HepG2 (cell line): ENCODE data around the gene C20orf204. TPM values are rescaled to one million over a fixed set of nuclear protein-coding genes. Genes with fewer than 3 reads are reported as not detected.

ENCODE experiments used
- CENPX ChIP-seq: sonication (generic); formaldehyde crosslinking; IDR thresholded peaks from 2 replicates; pipeline ENCODE4 v1.9.0; 2021; ENCODE audit warnings: mild to moderate bottlenecking, missing genetic modification reagents, moderate library complexity
- FOSL2 ChIP-seq: sonication (generic); formaldehyde crosslinking; IDR thresholded peaks from 2 replicates; pipeline ENCODE4 v1.4.0; 2020; ENCODE audit warnings: missing genetic modification reagents
- KDM2A ChIP-seq: sonication (generic); formaldehyde crosslinking; IDR thresholded peaks from 2 replicates; pipeline ENCODE4 v1.4.0; 2020; ENCODE audit warnings: low read depth, missing genetic modification reagents, borderline replicate concordance
- KLF16 ChIP-seq, 2 experiments: sonication (generic) in 1 of 2; formaldehyde crosslinking in 1 of 2; IDR thresholded peaks; 2 replicates each; pipeline versions ENCODE4 v1.6.1 to v1.8.0; 2016 to 2023; ENCODE audit warnings: missing genetic modification reagents in 2 of 2, missing compliant biosample characterization in 1 of 2
- MED1 ChIP-seq: sonication (generic); formaldehyde crosslinking; IDR thresholded peaks from 2 replicates; pipeline ENCODE4 v1.4.0; 2020; ENCODE audit warnings: missing genetic modification reagents
- NFIB ChIP-seq: sonication (generic); formaldehyde crosslinking; IDR thresholded peaks from 2 replicates; pipeline ENCODE4 v1.9.0; 2021; ENCODE audit warnings: missing genetic modification reagents, mild to moderate bottlenecking, borderline replicate concordance
- NKX3-1 ChIP-seq: sonication (generic); formaldehyde crosslinking; IDR thresholded peaks from 2 replicates; pipeline ENCODE4 v1.5.0; 2020; ENCODE audit warnings: missing genetic modification reagents
- TMF1 ChIP-seq: sonication (generic); formaldehyde crosslinking; IDR thresholded peaks from 2 replicates; pipeline ENCODE4 v1.8.1; 2022; ENCODE audit warnings: low read depth, missing genetic modification reagents
- ZNF234 ChIP-seq: sonication (generic); formaldehyde crosslinking; conservative IDR thresholded peaks from 2 replicates; pipeline ENCODE4 v1.5.1; 2020; ENCODE audit warnings: mild to moderate bottlenecking, missing genetic modification reagents
- ZNF431 ChIP-seq: sonication (generic); formaldehyde crosslinking; IDR thresholded peaks from 2 replicates; pipeline ENCODE4 v1.9.0; 2022; ENCODE audit warnings: missing genetic modification reagents, low read depth, mild to moderate bottlenecking, borderline replicate concordance
- ZSCAN12 ChIP-seq: sonication (generic); formaldehyde crosslinking; IDR thresholded peaks from 2 replicates; pipeline ENCODE4 v1.9.0; 2021; ENCODE audit warnings: mild to moderate bottlenecking, missing genetic modification reagents
- polyA plus RNA-seq, 8 experiments: library from polyadenylated mRNA; depleted of rRNA in 3 of 8; stranded (reverse) in 7 of 8; unstranded in 1 of 8; fragments of >200 nt; fragmentation: Illumina TruSeq in 4 of 8; extraction: Trizol in 4 of 8; gene quantifications; 2 replicates each; pipeline versions ENCODE4 v1.2.1 to v1.2.3, GENCODE V29; 2011 to 2016; ENCODE audit warnings: low read depth in 4 of 8, missing spikeins in 1 of 8, mixed read lengths in 1 of 8; ENCODE audit not compliant: insufficient read depth in 1 of 8
- total RNA-seq, 5 experiments: library from RNA; depleted of rRNA; stranded (reverse); fragments of >200 nt; fragmentation: Illumina TruSeq; extraction: Trizol; gene quantifications; 2 replicates each; pipeline ENCODE4 v1.2.3, GENCODE V29; 2016; ENCODE audit warnings: low read depth in 1 of 5
- TF ChIP-seq, protein P1 (sequence below): sonication (generic); formaldehyde crosslinking; IDR thresholded peaks from 2 replicates; pipeline ENCODE4 v1.4.0; 2020; ENCODE audit warnings: missing genetic modification reagents, mild to moderate bottlenecking, borderline replicate concordance
- TF ChIP-seq, protein P2 (sequence below): sonication (generic); formaldehyde crosslinking; IDR thresholded peaks from 2 replicates; pipeline ENCODE4 v1.4.0; 2020; ENCODE audit warnings: missing genetic modification reagents, borderline replicate concordance
- TF ChIP-seq, protein P3 (sequence below): sonication (generic); formaldehyde crosslinking; IDR thresholded peaks from 2 replicates; pipeline ENCODE4 v1.5.1; 2020; ENCODE audit warnings: missing genetic modification reagents, mild to moderate bottlenecking, borderline replicate concordance
- TF ChIP-seq, protein P4 (sequence below): sonication (generic); formaldehyde crosslinking; IDR thresholded peaks from 2 replicates; pipeline ENCODE4 v1.4.0; 2020; ENCODE audit warnings: missing genetic modification reagents

The C20orf204 gene
- total and polyA plus RNA-seq, 2 of the 13 experiments (the other 11 are each of a cell fraction or from before 2014, with no cell fraction given): 22.1 to 80.0 TPM

DNA sequence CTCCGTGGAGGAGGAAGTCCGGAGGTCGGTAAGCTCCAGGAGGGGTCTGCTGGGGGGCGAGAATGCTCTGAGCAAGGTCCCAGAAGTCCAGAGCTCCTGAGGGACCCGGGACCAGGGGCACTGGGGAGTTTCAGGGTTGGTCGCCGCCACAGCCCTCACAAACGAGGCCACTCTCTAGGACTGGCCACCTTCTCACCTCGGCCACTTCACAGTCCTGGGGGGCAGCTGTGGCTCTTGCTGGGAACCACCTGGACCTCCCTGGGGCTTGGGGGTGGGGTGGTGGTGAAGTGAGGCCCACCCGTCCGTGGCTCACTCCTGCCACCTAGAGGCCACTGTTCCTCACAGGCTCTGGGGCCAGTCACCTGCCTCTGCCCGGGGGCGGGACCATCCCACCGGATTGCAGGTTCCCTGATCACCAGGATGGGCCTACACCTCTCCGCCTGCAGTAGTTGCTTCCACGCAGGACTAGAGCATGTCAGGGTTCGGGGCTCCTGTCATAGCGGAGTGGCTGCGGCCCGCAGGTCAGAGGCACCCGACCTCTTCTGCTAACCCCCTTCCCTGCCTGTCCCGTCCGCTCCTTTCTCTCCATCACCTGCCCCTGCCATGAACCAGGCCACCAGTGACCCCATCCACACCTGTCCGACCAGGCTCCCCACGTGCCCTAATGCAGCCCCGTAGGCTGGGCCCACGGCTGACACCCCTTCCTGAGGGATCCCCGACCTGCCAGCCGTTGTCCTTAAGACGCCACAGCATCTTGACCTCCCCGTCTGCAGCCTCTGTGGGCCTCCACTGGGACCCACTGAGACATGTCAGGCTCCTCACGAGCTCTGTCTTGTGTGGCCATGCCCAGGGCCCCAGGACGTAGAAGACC is 21.9 kb downstream of the C20orf204 start (continued):
- TF ChIP-seq, protein P1, sequence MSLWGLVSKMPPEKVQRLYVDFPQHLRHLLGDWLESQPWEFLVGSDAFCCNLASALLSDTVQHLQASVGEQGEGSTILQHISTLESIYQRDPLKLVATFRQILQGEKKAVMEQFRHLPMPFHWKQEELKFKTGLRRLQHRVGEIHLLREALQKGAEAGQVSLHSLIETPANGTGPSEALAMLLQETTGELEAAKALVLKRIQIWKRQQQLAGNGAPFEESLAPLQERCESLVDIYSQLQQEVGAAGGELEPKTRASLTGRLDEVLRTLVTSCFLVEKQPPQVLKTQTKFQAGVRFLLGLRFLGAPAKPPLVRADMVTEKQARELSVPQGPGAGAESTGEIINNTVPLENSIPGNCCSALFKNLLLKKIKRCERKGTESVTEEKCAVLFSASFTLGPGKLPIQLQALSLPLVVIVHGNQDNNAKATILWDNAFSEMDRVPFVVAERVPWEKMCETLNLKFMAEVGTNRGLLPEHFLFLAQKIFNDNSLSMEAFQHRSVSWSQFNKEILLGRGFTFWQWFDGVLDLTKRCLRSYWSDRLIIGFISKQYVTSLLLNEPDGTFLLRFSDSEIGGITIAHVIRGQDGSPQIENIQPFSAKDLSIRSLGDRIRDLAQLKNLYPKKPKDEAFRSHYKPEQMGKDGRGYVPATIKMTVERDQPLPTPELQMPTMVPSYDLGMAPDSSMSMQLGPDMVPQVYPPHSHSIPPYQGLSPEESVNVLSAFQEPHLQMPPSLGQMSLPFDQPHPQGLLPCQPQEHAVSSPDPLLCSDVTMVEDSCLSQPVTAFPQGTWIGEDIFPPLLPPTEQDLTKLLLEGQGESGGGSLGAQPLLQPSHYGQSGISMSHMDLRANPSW (CRISPR knock-in tag): no peak
- peak; percentile 75 for TF ChIP-seq FOSL2
- TF ChIP-seq, protein P2, sequence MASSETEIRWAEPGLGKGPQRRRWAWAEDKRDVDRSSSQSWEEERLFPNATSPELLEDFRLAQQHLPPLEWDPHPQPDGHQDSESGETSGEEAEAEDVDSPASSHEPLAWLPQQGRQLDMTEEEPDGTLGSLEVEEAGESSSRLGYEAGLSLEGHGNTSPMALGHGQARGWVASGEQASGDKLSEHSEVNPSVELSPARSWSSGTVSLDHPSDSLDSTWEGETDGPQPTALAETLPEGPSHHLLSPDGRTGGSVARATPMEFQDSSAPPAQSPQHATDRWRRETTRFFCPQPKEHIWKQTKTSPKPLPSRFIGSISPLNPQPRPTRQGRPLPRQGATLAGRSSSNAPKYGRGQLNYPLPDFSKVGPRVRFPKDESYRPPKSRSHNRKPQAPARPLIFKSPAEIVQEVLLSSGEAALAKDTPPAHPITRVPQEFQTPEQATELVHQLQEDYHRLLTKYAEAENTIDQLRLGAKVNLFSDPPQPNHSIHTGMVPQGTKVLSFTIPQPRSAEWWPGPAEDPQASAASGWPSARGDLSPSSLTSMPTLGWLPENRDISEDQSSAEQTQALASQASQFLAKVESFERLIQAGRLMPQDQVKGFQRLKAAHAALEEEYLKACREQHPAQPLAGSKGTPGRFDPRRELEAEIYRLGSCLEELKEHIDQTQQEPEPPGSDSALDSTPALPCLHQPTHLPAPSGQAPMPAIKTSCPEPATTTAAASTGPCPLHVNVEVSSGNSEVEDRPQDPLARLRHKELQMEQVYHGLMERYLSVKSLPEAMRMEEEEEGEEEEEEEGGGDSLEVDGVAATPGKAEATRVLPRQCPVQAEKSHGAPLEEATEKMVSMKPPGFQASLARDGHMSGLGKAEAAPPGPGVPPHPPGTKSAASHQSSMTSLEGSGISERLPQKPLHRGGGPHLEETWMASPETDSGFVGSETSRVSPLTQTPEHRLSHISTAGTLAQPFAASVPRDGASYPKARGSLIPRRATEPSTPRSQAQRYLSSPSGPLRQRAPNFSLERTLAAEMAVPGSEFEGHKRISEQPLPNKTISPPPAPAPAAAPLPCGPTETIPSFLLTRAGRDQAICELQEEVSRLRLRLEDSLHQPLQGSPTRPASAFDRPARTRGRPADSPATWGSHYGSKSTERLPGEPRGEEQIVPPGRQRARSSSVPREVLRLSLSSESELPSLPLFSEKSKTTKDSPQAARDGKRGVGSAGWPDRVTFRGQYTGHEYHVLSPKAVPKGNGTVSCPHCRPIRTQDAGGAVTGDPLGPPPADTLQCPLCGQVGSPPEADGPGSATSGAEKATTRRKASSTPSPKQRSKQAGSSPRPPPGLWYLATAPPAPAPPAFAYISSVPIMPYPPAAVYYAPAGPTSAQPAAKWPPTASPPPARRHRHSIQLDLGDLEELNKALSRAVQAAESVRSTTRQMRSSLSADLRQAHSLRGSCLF: no peak
- TF ChIP-seq TMF1 (CRISPR knock-in tag): no peak
- TF ChIP-seq NFIB (CRISPR knock-in tag): 0 out of 2 replicates have a peak, but pooled peaks have one; percentile 23
- TF ChIP-seq NKX3-1 (CRISPR knock-in tag): 0 out of 2 replicates have a peak, but pooled peaks have one; percentile 31
- peak; percentile 69 for TF ChIP-seq MED1 (CRISPR knock-in tag)
- TF ChIP-seq KDM2A: peak; percentile 84
- TF ChIP-seq ZSCAN12 (CRISPR knock-in tag): 0 out of 2 replicates have a peak, but pooled peaks have one; percentile 24
- TF ChIP-seq, protein P3, sequence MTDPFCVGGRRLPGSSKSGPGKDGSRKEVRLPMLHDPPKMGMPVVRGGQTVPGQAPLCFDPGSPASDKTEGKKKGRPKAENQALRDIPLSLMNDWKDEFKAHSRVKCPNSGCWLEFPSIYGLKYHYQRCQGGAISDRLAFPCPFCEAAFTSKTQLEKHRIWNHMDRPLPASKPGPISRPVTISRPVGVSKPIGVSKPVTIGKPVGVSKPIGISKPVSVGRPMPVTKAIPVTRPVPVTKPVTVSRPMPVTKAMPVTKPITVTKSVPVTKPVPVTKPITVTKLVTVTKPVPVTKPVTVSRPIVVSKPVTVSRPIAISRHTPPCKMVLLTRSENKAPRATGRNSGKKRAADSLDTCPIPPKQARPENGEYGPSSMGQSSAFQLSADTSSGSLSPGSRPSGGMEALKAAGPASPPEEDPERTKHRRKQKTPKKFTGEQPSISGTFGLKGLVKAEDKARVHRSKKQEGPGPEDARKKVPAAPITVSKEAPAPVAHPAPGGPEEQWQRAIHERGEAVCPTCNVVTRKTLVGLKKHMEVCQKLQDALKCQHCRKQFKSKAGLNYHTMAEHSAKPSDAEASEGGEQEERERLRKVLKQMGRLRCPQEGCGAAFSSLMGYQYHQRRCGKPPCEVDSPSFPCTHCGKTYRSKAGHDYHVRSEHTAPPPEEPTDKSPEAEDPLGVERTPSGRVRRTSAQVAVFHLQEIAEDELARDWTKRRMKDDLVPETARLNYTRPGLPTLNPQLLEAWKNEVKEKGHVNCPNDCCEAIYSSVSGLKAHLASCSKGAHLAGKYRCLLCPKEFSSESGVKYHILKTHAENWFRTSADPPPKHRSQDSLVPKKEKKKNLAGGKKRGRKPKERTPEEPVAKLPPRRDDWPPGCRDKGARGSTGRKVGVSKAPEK: 0 out of 2 replicates have a peak, but pooled peaks have one; percentile 21
- TF ChIP-seq KLF16 (CRISPR knock-in tag; IDR thresholded peaks at IDR 0.05): peak in 1 of 2 experiments; percentile 54; a peak in 1 of 4 replicates
- TF ChIP-seq, protein P4, sequence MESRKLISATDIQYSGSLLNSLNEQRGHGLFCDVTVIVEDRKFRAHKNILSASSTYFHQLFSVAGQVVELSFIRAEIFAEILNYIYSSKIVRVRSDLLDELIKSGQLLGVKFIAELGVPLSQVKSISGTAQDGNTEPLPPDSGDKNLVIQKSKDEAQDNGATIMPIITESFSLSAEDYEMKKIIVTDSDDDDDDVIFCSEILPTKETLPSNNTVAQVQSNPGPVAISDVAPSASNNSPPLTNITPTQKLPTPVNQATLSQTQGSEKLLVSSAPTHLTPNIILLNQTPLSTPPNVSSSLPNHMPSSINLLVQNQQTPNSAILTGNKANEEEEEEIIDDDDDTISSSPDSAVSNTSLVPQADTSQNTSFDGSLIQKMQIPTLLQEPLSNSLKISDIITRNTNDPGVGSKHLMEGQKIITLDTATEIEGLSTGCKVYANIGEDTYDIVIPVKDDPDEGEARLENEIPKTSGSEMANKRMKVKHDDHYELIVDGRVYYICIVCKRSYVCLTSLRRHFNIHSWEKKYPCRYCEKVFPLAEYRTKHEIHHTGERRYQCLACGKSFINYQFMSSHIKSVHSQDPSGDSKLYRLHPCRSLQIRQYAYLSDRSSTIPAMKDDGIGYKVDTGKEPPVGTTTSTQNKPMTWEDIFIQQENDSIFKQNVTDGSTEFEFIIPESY (CRISPR knock-in tag): peak; percentile 77
- TF ChIP-seq ZNF234: 0 out of 2 replicates have a peak, but pooled peaks have one; percentile 53
- no peak for TF ChIP-seq ZNF431 (CRISPR knock-in tag)
- no peak for TF ChIP-seq CENPX (CRISPR knock-in tag)
